Placental pericyte (primary cell): ENCODE data around the gene DIP2A. TPM values are rescaled to one million over a fixed set of nuclear protein-coding genes. Genes with fewer than 3 reads are reported as not detected.

Experiments
- small RNA-seq: library from RNA; depleted of rRNA; stranded (forward); fragments of <200 nt; gene quantifications from one replicate; pipeline ENCODE3, GENCODE V24; 2012; ENCODE audit warnings: low replicate concordance
- total RNA-seq: library from RNA; depleted of rRNA; stranded (reverse); fragments of >200 nt; gene quantifications from 2 replicates; pipeline ENCODE4 v1.2.3, GENCODE V29; 2012

The DIP2A gene, protein sequence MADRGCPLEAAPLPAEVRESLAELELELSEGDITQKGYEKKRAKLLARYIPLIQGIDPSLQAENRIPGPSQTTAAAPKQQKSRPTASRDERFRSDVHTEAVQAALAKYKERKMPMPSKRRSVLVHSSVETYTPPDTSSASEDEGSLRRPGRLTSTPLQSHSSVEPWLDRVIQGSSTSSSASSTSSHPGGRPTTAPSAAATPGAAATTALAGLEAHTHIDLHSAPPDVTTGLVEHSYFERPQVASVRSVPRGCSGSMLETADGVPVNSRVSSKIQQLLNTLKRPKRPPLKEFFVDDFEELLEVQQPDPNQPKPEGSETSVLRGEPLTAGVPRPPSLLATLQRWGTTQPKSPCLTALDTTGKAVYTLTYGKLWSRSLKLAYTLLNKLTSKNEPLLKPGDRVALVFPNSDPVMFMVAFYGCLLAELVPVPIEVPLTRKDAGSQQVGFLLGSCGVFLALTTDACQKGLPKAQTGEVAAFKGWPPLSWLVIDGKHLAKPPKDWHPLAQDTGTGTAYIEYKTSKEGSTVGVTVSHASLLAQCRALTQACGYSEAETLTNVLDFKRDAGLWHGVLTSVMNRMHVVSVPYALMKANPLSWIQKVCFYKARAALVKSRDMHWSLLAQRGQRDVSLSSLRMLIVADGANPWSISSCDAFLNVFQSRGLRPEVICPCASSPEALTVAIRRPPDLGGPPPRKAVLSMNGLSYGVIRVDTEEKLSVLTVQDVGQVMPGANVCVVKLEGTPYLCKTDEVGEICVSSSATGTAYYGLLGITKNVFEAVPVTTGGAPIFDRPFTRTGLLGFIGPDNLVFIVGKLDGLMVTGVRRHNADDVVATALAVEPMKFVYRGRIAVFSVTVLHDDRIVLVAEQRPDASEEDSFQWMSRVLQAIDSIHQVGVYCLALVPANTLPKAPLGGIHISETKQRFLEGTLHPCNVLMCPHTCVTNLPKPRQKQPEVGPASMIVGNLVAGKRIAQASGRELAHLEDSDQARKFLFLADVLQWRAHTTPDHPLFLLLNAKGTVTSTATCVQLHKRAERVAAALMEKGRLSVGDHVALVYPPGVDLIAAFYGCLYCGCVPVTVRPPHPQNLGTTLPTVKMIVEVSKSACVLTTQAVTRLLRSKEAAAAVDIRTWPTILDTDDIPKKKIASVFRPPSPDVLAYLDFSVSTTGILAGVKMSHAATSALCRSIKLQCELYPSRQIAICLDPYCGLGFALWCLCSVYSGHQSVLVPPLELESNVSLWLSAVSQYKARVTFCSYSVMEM (N-terminal part only)
- 21.9 and 35.6 TPM in 2 replicates for total RNA-seq

GRCh38 chr21:46458315-46459023, at the start of gene DIP2A:
Gene DIP2A (plus strand): TSS chr21:46458891. CDS start chr21:46459132, 241 bp downstream.

DNA sequence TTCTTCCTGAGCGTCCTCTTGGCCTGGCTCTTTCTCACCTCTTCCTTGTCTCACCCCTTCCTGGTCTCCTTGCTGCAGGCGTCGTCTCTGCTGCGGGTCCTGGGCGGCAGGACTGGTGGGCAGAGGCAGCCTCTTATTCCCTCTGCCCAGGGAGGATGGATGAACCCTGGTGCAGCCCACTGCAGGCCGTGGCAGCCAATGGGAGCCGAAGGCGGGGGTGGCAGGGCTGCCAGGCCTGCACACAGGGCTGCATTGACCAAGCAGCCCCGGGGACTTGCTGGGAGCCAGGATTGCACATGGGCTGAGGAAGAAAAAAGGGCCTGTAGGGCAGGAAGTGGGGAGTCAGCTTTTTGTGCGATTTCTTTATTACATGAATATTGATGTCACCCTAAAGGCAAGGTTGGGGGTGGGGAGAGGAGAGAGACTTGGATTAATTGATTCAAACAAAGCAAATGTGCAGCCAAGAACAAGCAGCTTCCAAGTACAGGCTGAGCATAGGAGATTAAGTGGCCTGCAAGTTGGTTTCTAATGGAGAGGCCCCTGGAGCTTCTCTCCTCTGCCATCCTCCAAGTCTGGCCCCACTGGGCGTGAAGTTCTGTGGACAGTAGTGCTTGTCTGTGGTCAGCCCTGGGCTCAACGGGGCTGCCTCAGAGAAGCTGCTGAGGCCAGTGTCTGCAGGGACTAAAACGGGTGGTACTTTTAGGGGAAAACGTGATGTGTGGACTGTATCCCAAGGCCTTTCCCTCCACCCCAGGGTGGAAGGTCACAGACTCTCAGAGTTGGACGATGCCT, 146.5 kb downstream of the DIP2A start, which contains the start of gene S100B:
TSS of gene S100B (minus strand) at position 108 of the 792 bp plus-strand sequence. CDS start 2,667 bp downstream, outside the sequence.

Small RNAs within 50 kb of the gene (small RNA-seq; reads per million reads assigned to genes)
- not detected for gene RNU6-396P

Other genes with a start within 250 kb of the DIP2A start
- 115 and 261 TPM in 2 replicates for gene LSS, start 230.1 kb upstream of the DIP2A start, total RNA-seq
- gene MCM3AP, start 173.3 kb upstream of the DIP2A start, total RNA-seq = 90.9 and 104 TPM in 2 replicates
- 7.6 and 7.9 TPM in 2 replicates for gene YBEY, start 172.5 kb upstream of the DIP2A start, total RNA-seq
- gene C21orf58, start 135.0 kb upstream of the DIP2A start, total RNA-seq = 0.88 and 11.2 TPM in 2 replicates
- 12.3 and 35.5 TPM in 2 replicates for gene PCNT, start 134.7 kb upstream of the DIP2A start, total RNA-seq
- 0.29 TPM in 1 of 2 replicates, not detected in the other for gene S100B, start 146.2 kb downstream of the DIP2A start, total RNA-seq
- gene PRMT2, start 176.8 kb downstream of the DIP2A start, total RNA-seq = 97.5 and 145 TPM in 2 replicates